Airway epithelial cell (primary cell): ENCODE measurements around the gene MLLT6. TPM values are rescaled to one million over a fixed set of nuclear protein-coding genes. Genes with fewer than 3 reads are reported as not detected.

Source experiments
- total RNA-seq: library from RNA; depleted of rRNA; stranded (reverse); fragments of >200 nt; gene quantifications from 2 replicates; pipeline ENCODE4 v1.2.3, GENCODE V29; 2015

The MLLT6 gene
- total RNA-seq, result 20.1 and 24.4 TPM in 2 replicates

DNA sequence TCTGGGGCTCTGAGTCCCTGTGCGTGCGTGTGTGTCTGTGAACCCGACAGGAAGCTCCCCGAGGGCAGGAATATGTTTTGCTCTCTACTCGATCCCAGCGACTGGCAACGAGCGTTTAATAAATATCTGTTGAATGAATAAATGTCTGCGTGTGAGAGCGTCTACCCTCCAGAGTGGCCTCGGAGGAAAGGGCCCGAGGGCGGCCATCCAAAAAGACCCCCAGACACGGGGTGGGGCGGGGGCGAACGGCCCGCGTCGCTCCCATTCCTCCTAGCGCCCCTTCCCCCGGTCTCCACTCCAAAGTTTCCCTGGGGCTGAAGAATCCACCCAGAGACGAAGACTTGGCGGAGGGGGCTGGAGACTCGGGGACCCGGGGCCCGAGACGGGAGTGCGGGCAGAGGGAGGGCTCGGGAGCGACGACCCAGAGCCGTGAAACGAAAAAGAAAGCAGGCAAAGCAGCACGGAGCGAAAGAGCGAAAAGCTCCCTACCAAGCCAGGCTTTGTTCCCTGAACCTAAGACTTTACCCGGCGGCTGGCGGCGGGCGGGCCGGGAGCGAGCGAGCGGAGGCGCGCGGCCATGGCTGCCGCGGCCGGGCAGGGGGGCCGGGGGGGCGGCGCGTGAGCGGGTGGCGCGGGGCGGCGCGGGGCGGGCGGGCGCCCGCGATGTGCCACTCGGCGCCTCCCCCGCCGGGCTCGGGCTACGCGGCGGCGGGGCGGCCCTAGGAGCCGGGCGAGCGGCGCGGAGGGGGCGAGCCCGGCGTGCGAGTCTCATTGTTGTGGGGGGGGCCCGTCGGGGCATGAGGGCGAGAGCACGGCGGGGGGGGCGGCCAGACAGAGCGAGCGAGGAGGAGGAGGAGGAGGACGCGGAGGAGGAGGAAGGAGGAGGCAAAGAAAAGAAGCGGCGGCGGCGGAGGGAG is at the start of gene MLLT6:
Gene MLLT6, plus strand, starts transcription at position 668 of the 917 bp plus-strand sequence. CDS start 360 bp downstream, outside the sequence.

GRCh38 chr17:38674749-38675615 is 30.1 kb upstream of the MLLT6 start, which contains the start of gene EPOP:
Gene EPOP, minus strand, starts transcription at chr17:38674957. Its CDS starts 462 bp downstream, at chr17:38674495.

GRCh38 chr17:38729886-38730525 is 24.9 kb downstream of the MLLT6 start, which contains the start of gene CISD3:
Gene CISD3, plus strand, starts transcription at chr17:38730341. Its CDS starts 18 bp downstream, at chr17:38730359.

GRCh38 chr17:38748149-38748891 is 43.2 kb downstream of the MLLT6 start, which contains the start of gene PCGF2:
Gene PCGF2, minus strand, starts transcription at chr17:38748336. Its CDS starts 7,934 bp downstream, at chr17:38740402.

DNA sequence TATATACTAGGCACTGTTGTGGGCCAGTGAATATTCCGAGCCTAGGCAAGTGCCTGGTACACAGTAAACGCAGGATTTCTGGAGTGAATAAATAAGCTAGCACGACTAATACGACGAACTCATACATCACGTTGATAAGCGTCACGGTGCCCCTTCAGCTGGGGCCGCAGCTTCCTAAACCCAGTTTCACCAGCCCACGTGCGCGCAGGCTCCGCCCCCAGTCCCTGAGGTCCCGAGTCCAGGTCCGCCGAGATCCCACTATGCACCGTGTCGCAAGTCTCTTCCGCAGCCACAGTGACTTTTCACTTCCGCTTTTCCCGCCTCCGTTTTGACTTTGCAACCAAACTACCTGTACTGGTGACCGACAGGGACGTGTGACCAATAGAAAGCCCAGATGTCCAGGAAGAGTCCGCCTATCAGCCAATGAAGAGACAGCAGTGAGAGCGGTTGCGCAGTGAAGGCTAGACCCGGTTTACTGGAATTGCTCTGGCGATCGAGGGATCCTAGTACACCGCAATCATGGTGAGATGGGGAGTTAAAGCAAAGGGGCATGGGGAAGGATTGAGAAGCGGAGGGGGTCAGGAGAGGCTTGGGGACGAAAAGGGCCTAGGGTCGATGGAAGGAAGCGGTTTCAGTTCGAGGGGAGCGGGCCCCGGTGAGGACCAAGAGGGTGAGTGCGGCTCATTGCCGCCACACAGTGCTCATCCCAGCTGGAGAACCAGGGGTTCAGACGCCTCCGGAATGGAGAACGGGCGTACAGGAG is 47.4 kb downstream of the MLLT6 start, which contains the start of gene PSMB3:
Gene PSMB3, plus strand, starts transcription at position 434 of the 763 bp plus-strand sequence. Its CDS starts 86 bp downstream, at position 520.

Other genes with a start within 250 kb of the MLLT6 start
- gene SRCIN1, start 99.3 kb upstream of the MLLT6 start, total RNA-seq, result 0.42 TPM in 1 of 2 replicates, not detected in the other
- 4.3 and 7.1 TPM in 2 replicates for gene EPOP, start 30.3 kb upstream of the MLLT6 start, total RNA-seq
- gene CISD3, start 25.1 kb downstream of the MLLT6 start, total RNA-seq, result 7.5 and 11.2 TPM in 2 replicates
- 4.5 and 6.3 TPM in 2 replicates for gene PCGF2, start 43.1 kb downstream of the MLLT6 start, total RNA-seq
- gene PSMB3, start 47.5 kb downstream of the MLLT6 start, total RNA-seq, result 299 and 314 TPM in 2 replicates
- gene PIP4K2B, start 94.3 kb downstream of the MLLT6 start, total RNA-seq, result 25.2 and 31.9 TPM in 2 replicates
- gene CWC25, start 120.0 kb downstream of the MLLT6 start, total RNA-seq, result 8.5 and 11.4 TPM in 2 replicates
- 1,511 and 1,520 TPM in 2 replicates for gene RPL23, start 148.4 kb downstream of the MLLT6 start, total RNA-seq
- gene LASP1, start 164.8 kb downstream of the MLLT6 start, total RNA-seq, result 131 and 183 TPM in 2 replicates